PFSK-1 (cell line): ENCODE results near the gene HEMK1.

Experiments used
- FOXP2 ChIP-seq: optimal IDR thresholded peaks from 2 replicates; pipeline ENCODE3; 2011; ENCODE audit warnings: borderline replicate concordance, control low read depth, inconsistent platforms; ENCODE audit not compliant: insufficient read depth; ENCODE audit errors: extremely low read length, extremely low read depth
- POLR2AphosphoS5 ChIP-seq: IDR thresholded peaks from 2 replicates; pipeline ENCODE4 v1.6.1; 2012; ENCODE audit warnings: low read depth, mild to moderate bottlenecking, control low read depth, low read length, moderate library complexity
- REST ChIP-seq, 2 experiments: IDR thresholded peaks; 2 replicates each; pipeline versions ENCODE4 v1.6.1 to v1.8.0; 2011 to 2012; ENCODE audit warnings: low read depth in 2 of 2, low read length in 2 of 2, control low read depth in 1 of 2, inconsistent platforms in 1 of 2, mild to moderate bottlenecking in 1 of 2, moderate library complexity in 1 of 2; ENCODE audit not compliant: insufficient read depth in 1 of 2
- SIN3A ChIP-seq: IDR thresholded peaks from 2 replicates; pipeline ENCODE4 v1.6.1; 2012; ENCODE audit warnings: mild to moderate bottlenecking, low read length, moderate library complexity, borderline replicate concordance; ENCODE audit not compliant: insufficient read depth
- TAF1 ChIP-seq: IDR thresholded peaks from 2 replicates; pipeline ENCODE4 v1.6.1; 2012; ENCODE audit warnings: low read length, control low read depth, borderline replicate concordance; ENCODE audit not compliant: insufficient read depth

The HEMK1 gene

GRCh38 chr3:50551681-50552435 lies 17.5 kb upstream of the HEMK1 start:
- TF ChIP-seq TAF1 (no peak), FOXP2 (no peak), POLR2AphosphoS5 (no peak), SIN3A (no peak), REST (IDR thresholded peaks at IDR 0.05; ENCODE audit: insufficient read depth in 1 of 2, low read depth in 2 of 2, low read length in 2 of 2) (no peak)

GRCh38 chr3:50552598-50552997 lies 16.7 kb upstream of the HEMK1 start:
- TF ChIP-seq POLR2AphosphoS5: no peak

- TF ChIP-seq TAF1: no peak
- TF ChIP-seq SIN3A: no peak
- TF ChIP-seq FOXP2: no peak
- TF ChIP-seq POLR2AphosphoS5: no peak
- no peak for TF ChIP-seq REST (IDR thresholded peaks at IDR 0.05; ENCODE audit: insufficient read depth in 1 of 2, low read depth in 2 of 2, low read length in 2 of 2)
These were observed 14.8 kb upstream of the HEMK1 start for GRCh38 chr3:50554553-50554952.

- no peak for TF ChIP-seq POLR2AphosphoS5
- no peak for TF ChIP-seq TAF1
- TF ChIP-seq SIN3A: no peak
- TF ChIP-seq REST (IDR thresholded peaks at IDR 0.05; ENCODE audit: insufficient read depth in 1 of 2, low read depth in 2 of 2, low read length in 2 of 2): no peak
- TF ChIP-seq FOXP2: no peak
These were observed 12.2 kb upstream of the HEMK1 start for GRCh38 chr3:50557106-50557505.

GRCh38 chr3:50557915-50558314 lies 11.4 kb upstream of the HEMK1 start:
- no peak for TF ChIP-seq REST (IDR thresholded peaks at IDR 0.05; ENCODE audit: insufficient read depth in 1 of 2, low read depth in 2 of 2, low read length in 2 of 2)
- no peak for TF ChIP-seq FOXP2
- no peak for TF ChIP-seq TAF1
- no peak for TF ChIP-seq SIN3A
- TF ChIP-seq POLR2AphosphoS5: no peak
